ENCODE measurements around the gene DHRSX. TPM values are rescaled to one million over a fixed set of nuclear protein-coding genes. Genes with fewer than 3 reads are reported as not detected.
"Not testable (repeated sequence)": the region's sequence is repeated elsewhere in the genome, so short reads cannot be mapped to it uniquely, and the experiment has no call there.

The DHRSX gene
- total RNA-seq, 1 donor from 2014 or later, result 9.9 TPM

DNA sequence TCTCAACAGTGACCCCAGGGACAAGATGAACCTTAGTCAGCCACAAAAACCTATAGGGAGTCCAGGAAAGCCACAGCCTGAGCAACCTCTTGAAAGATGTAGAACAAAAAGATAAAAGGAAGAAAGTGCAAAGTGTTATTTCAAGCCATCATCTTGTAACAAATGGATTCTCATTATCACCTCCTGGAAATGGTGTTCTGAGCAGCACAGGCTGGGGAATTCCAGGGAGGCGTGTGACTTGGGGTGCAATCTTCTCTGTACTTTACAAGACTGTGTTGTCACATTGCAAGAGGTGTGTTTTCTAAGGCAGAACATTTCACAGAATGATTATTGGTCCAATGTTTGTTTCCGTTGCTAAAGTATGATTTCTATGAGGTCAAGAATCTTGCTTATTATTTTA lies 214.0 kb downstream of the DHRSX start:
- Histone ChIP-seq H3K27ac (ENCODE audit: low read depth, low read length) (no peak overlapping the region), H3K4me3 (ENCODE audit: low read length in 3 of 3) (no peak overlapping the region), H3K36me3 (ENCODE audit: control insufficient read depth in 3 of 3, insufficient read depth in 3 of 3, low read length in 3 of 3) (peaks cover 7 to 18% (median 12%) of the 10 kb centered on the region in 3 donors), H3K27me3 (ENCODE audit: control insufficient read depth in 3 of 3, insufficient read depth in 3 of 3, low read length in 3 of 3) (no peaks in the 10 kb centered on the region), H3K4me1 (ENCODE audit: control insufficient read depth in 3 of 3, insufficient read depth in 3 of 3, low read length in 3 of 3) (no peaks in the 10 kb centered on the region), H3K9me3 (ENCODE audit: control insufficient read depth in 3 of 3, low read length in 3 of 3) (no peaks in the 10 kb centered on the region), H3K9ac (ENCODE audit: low read depth in 1 of 3, low read length in 3 of 3) (no peak overlapping the region)

DNA sequence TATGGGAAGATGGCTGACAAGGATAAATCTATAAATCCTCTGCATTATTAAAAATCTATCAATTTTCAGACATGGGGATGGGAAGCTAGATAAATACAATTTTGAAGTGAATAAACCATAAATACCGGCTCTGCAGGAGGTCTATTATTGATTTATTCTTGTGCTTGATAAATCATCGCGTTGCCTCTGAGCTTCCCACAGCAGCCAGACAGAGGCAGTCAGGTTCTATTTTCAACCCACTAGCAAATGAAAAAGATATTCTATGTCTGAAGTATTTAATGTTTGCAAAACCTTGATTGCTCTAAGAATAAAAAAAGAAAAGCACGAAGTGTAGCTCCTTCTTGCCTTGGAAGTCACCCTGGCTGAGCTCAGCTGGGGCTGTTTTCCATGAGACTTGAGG lies 216.2 kb downstream of the DHRSX start:
- H3K27me3 ChIP-seq (ENCODE audit: control insufficient read depth in 3 of 3, insufficient read depth in 3 of 3, low read length in 3 of 3), result no peaks in the 10 kb centered on the region
- H3K4me1 ChIP-seq (ENCODE audit: control insufficient read depth in 3 of 3, insufficient read depth in 3 of 3, low read length in 3 of 3), result no peaks in the 10 kb centered on the region
- H3K9ac ChIP-seq (ENCODE audit: low read depth in 1 of 3, low read length in 3 of 3), result no peak overlapping the region
- no peak overlapping the region for H3K4me3 ChIP-seq (ENCODE audit: low read length in 3 of 3)
- peaks cover 2 to 11% (median 3%) of the 10 kb centered on the region in 3 donors for H3K36me3 ChIP-seq (ENCODE audit: control insufficient read depth in 3 of 3, insufficient read depth in 3 of 3, low read length in 3 of 3)
- H3K27ac ChIP-seq (ENCODE audit: low read depth, low read length), result no peak overlapping the region
- no peaks in the 10 kb centered on the region for H3K9me3 ChIP-seq (ENCODE audit: control insufficient read depth in 3 of 3, low read length in 3 of 3)

DNA sequence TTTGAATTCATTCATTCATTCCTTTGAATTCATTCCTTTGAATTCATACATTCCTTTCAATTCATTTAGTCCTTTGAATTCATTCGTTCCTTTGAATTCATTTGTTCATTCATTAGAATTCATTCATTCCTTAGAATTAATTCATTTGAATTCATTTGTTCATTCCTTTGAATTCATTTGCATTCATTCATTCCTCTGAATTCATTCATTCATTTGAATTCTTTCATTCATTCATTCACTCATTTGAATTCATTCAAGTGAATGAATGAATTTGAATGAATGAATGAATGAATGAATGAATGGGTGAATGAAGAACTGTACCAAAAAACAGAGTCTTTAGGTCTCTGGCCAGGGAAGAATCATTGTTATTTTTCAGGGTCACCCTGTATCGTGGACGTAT lies 216.6 kb downstream of the DHRSX start:
- H3K9me3 ChIP-seq (ENCODE audit: control insufficient read depth in 3 of 3, low read length in 3 of 3), result no peaks in the 10 kb centered on the region
- peaks cover 2 to 8% (median 3%) of the 10 kb centered on the region in 3 donors for H3K36me3 ChIP-seq (ENCODE audit: control insufficient read depth in 3 of 3, insufficient read depth in 3 of 3, low read length in 3 of 3)
- H3K4me3 ChIP-seq (ENCODE audit: low read length in 3 of 3), result no peak overlapping the region
- H3K27ac ChIP-seq (ENCODE audit: low read depth, low read length), result no peak overlapping the region
- H3K9ac ChIP-seq (ENCODE audit: low read depth in 1 of 3, low read length in 3 of 3), result no peak overlapping the region
- no peaks in the 10 kb centered on the region for H3K4me1 ChIP-seq (ENCODE audit: control insufficient read depth in 3 of 3, insufficient read depth in 3 of 3, low read length in 3 of 3)
- H3K27me3 ChIP-seq (ENCODE audit: control insufficient read depth in 3 of 3, insufficient read depth in 3 of 3, low read length in 3 of 3), result no peaks in the 10 kb centered on the region

DNA sequence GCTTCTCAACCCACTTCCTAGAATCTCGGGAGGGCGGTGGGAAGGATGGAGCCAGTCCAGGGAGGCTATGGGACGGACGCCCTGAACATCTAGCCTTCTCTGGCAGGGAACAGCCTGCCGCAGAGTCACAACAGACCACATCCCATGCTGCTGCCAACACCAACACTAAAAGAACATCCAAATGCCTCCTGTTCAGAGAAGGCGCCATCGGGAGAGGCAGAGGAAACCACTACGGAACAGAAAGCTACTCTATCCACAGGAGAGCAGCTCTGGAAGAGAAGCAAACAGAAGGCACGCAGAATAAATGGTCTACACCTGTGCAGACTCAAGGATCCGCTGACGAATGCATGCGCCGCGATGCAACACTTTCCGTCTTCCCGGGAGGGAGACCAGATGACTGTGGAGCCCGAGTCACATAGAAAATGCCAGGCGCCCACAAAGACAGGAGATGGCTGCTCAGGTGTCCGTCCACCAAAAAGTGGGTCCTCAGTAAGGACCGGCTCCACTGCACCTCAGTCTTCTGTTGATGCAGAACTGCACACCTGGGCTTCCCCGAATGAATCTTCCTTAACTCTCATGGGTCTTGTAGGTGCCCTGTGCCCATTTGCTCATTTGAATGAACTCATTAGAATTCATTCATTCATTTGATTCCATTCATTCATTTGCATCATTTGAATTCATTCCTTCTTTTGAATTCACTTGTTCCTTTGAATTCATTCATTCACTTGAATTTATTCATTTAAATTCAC lies 217.5 kb downstream of the DHRSX start:
- no peaks in the 10 kb centered on the region for H3K27me3 ChIP-seq (ENCODE audit: control insufficient read depth in 3 of 3, insufficient read depth in 3 of 3, low read length in 3 of 3)
- H3K27ac ChIP-seq (ENCODE audit: low read depth, low read length), result no peak overlapping the region
- H3K9ac ChIP-seq (ENCODE audit: low read depth in 1 of 3, low read length in 3 of 3), result no peak overlapping the region
- H3K4me3 ChIP-seq (ENCODE audit: low read length in 3 of 3), result no peak overlapping the region
- peaks cover 2 to 6% (median 3%) of the 10 kb centered on the region in 3 donors for H3K36me3 ChIP-seq (ENCODE audit: control insufficient read depth in 3 of 3, insufficient read depth in 3 of 3, low read length in 3 of 3)
- no peaks in the 10 kb centered on the region for H3K4me1 ChIP-seq (ENCODE audit: control insufficient read depth in 3 of 3, insufficient read depth in 3 of 3, low read length in 3 of 3)
- H3K9me3 ChIP-seq (ENCODE audit: control insufficient read depth in 3 of 3, low read length in 3 of 3), result no peaks in the 10 kb centered on the region

DNA sequence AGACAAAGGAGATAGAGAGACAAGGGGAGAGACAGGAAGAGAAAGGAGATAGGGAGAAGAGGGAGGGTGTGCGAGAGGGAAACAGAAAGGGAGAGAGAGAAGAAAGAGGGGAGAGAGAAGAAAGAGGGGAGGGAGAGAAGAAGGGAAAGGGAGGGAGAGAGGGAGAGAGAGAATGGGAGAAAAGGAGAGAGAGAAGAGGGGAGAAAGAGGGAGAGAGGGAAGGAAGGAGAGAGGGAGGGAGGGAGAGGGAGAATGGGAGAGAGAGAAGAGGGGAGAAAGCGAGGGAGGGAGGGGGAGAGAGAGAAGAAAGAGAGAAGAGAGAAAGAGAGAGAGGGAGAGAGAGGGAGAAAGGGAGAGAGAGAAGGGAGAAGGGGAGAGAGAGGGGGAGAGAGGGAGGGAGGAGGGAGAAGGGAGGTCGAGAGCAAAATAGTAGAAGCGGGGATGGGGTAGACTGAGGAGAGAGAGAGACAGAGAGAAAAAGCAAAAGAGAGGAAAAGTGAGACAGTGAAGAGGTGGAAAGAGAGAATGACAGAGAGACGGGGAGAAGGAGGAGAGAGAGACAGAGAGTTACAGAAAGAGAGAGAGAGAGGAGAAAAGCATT lies 218.2 kb downstream of the DHRSX start:
- Histone ChIP-seq H3K9ac (ENCODE audit: low read depth in 1 of 3, low read length in 3 of 3) (no peak overlapping the region), H3K27ac (ENCODE audit: low read depth, low read length) (no peak overlapping the region), H3K9me3 (ENCODE audit: control insufficient read depth in 3 of 3, low read length in 3 of 3) (no peaks in the 10 kb centered on the region)

DNA sequence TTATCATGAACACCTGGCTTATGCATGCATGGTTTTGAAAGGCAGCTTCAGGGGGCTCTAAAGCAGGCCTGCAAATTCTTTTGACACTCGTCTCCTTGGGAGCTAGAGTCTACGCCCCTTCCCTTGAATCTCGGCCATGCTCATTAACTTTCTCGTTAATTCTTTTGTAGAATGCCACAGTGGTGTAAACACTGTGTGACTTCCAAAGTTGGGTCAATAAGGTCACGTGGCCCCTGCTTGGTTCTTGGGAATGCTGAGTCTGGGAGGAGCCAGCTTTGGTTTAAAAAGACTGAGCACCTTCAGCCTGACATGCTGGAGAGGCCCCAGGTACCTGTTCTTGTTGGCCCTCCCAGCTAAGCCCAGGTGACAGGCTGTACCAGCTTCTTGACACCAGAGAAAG lies 228.4 kb downstream of the DHRSX start:
- H3K27ac ChIP-seq (ENCODE audit: low read depth, low read length), result no peak overlapping the region
- H3K4me3 ChIP-seq (ENCODE audit: low read length in 3 of 3), result no peak overlapping the region
- H3K36me3 ChIP-seq (ENCODE audit: control insufficient read depth in 3 of 3, insufficient read depth in 3 of 3, low read length in 3 of 3), result no peaks in the 10 kb centered on the region
- no peaks in the 10 kb centered on the region for H3K4me1 ChIP-seq (ENCODE audit: control insufficient read depth in 3 of 3, insufficient read depth in 3 of 3, low read length in 3 of 3)
- H3K9ac ChIP-seq (ENCODE audit: low read depth in 1 of 3, low read length in 3 of 3), result no peak overlapping the region
- H3K27me3 ChIP-seq (ENCODE audit: control insufficient read depth in 3 of 3, insufficient read depth in 3 of 3, low read length in 3 of 3), result no peaks in the 10 kb centered on the region
- H3K9me3 ChIP-seq (ENCODE audit: control insufficient read depth in 3 of 3, low read length in 3 of 3), result no peaks in the 10 kb centered on the region

More for the DNA sequence above, 218.2 kb downstream of the DHRSX start:
- H3K4me1 ChIP-seq (ENCODE audit: control insufficient read depth in 3 of 3, insufficient read depth in 3 of 3, low read length in 3 of 3), result no peaks in the 10 kb centered on the region
- peaks cover 2 to 6% (median 3%) of the 10 kb centered on the region in 3 donors for H3K36me3 ChIP-seq (ENCODE audit: control insufficient read depth in 3 of 3, insufficient read depth in 3 of 3, low read length in 3 of 3)
- H3K4me3 ChIP-seq (ENCODE audit: low read length in 3 of 3), result no peak overlapping the region
- H3K27me3 ChIP-seq (ENCODE audit: control insufficient read depth in 3 of 3, insufficient read depth in 3 of 3, low read length in 3 of 3), result no peaks in the 10 kb centered on the region

DNA sequence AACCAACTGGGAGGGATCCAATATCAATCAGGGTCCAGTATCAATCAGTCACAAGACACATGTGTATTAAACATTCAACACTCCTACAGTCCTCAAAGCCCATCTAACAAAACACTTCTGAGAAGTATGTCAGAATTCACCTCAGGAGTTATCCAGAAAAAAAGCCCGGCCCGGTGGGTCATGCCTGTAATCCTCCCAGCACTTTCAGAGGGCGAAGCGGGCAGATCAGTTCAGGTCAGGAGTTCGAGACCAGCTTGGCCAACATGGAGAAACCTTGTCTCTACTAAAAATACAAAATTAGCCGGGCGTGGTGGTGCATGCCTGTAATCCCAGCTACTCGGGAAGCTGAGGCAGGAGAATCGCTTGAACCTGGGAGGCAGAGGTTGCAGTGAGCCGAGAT lies 229.2 kb downstream of the DHRSX start:
- H3K9me3 ChIP-seq (ENCODE audit: control insufficient read depth in 3 of 3, low read length in 3 of 3); H3K4me1 ChIP-seq (ENCODE audit: control insufficient read depth in 3 of 3, insufficient read depth in 3 of 3, low read length in 3 of 3); H3K9ac ChIP-seq (ENCODE audit: low read depth in 1 of 3, low read length in 3 of 3); H3K27ac ChIP-seq (ENCODE audit: low read depth, low read length); H3K36me3 ChIP-seq (ENCODE audit: control insufficient read depth in 3 of 3, insufficient read depth in 3 of 3, low read length in 3 of 3); H3K4me3 ChIP-seq (ENCODE audit: low read length in 3 of 3); H3K27me3 ChIP-seq (ENCODE audit: control insufficient read depth in 3 of 3, insufficient read depth in 3 of 3, low read length in 3 of 3): not testable (repeated sequence)

DNA sequence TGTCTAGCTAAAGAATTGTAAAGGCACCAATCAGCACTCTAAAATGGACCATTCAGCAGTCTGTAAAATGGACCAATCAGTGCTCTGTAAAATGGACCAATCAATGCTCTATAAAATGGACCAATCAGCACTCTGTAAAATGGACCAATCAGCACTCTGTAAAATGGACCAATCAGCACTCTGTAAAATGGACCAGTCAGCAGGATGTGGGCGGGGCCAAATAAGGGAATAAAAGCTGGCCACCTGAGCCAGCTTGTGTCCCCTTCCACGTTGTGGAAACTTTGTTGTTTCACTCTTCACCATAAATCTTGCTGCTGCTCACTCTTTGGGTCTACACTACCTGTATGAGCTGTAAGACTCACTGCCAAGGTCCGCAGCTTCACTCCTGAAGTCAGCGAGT lies 230.0 kb downstream of the DHRSX start:
- not testable (repeated sequence) for H3K27ac ChIP-seq (ENCODE audit: low read depth, low read length); H3K4me1 ChIP-seq (ENCODE audit: control insufficient read depth in 3 of 3, insufficient read depth in 3 of 3, low read length in 3 of 3); H3K9ac ChIP-seq (ENCODE audit: low read depth in 1 of 3, low read length in 3 of 3); H3K27me3 ChIP-seq (ENCODE audit: control insufficient read depth in 3 of 3, insufficient read depth in 3 of 3, low read length in 3 of 3); H3K9me3 ChIP-seq (ENCODE audit: control insufficient read depth in 3 of 3, low read length in 3 of 3); H3K36me3 ChIP-seq (ENCODE audit: control insufficient read depth in 3 of 3, insufficient read depth in 3 of 3, low read length in 3 of 3); H3K4me3 ChIP-seq (ENCODE audit: low read length in 3 of 3)

DNA sequence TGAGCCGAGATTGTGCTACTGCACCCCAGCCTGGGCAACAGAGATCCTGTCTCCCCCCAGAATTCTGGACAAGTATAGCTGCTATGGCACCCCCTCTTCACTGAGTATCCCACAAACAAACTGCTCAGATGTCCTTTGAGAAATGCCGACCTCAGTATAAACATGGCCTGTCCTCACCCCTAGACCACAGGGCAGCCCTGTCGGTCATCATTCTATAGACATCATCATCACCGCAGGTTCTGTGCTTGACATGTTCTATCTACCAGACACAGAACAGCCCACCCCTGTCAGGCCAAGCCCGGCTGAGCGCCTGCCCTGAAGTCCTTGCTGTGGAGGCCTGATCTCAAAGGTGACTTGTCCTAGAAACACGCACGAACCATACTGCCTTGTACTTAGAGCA lies 232.9 kb downstream of the DHRSX start:
- H3K27me3 ChIP-seq (ENCODE audit: control insufficient read depth in 3 of 3, insufficient read depth in 3 of 3, low read length in 3 of 3), result no peaks in the 10 kb centered on the region

DNA sequence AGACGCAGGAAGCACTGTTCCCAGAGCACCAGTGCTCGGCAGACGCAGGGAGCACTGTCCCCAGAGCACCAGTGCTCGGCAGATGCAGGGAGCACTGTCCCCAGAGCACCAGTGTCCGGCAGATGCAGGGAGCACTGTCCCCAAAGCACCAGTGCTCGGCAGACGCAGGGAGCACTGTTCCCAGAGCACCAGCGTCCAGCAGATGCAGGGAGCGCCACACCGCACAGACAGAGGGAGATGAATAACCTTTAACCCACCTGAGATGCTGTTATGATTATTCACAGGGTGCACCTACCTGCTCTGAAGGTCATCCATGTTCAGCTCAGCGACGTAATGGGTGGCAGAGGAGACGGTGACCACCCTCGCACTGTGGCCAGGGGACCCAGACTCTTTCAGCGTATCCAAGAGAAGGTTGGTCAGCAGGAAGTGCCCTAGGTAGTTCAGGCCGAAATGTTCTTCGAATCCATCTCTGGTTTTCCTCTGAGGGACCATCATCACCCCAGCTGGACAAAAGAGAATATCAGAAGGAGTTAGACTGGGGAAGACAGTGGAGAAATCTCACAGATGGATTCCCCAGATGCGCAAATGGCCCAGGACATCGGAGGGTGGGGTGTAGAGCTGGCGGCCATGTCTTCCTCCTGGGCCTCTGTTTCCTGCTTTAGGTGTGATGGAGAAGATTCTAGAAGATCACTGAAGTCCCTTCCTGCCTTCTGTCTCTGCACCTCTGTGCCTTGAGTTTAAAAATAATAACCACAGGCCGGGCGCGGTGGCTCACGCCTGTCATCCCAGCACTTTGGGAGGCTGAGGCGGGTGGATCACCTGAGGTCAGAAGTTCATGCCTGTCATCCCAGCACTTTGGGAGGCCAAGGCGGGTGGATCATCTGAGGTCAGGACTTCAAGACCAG lies 234.1 kb downstream of the DHRSX start:
- Histone ChIP-seq H3K36me3 (ENCODE audit: control insufficient read depth in 3 of 3, insufficient read depth in 3 of 3, low read length in 3 of 3) (peaks cover 8 to 12% (median 12%) of the 10 kb centered on the region in 3 donors), H3K9ac (ENCODE audit: low read depth in 1 of 3, low read length in 3 of 3) (no peak overlapping the region), H3K27me3 (ENCODE audit: control insufficient read depth in 3 of 3, insufficient read depth in 3 of 3, low read length in 3 of 3) (no peaks in the 10 kb centered on the region), H3K4me3 (ENCODE audit: low read length in 3 of 3) (no peak overlapping the region), H3K9me3 (ENCODE audit: control insufficient read depth in 3 of 3, low read length in 3 of 3) (no peaks in the 10 kb centered on the region), H3K27ac (ENCODE audit: low read depth, low read length) (no peak overlapping the region), H3K4me1 (ENCODE audit: control insufficient read depth in 3 of 3, insufficient read depth in 3 of 3, low read length in 3 of 3) (no peaks in the 10 kb centered on the region)

More for the DNA sequence above, 232.9 kb downstream of the DHRSX start:
- Histone ChIP-seq H3K4me1 (ENCODE audit: control insufficient read depth in 3 of 3, insufficient read depth in 3 of 3, low read length in 3 of 3) (no peaks in the 10 kb centered on the region), H3K9ac (ENCODE audit: low read depth in 1 of 3, low read length in 3 of 3) (no peak overlapping the region), H3K4me3 (ENCODE audit: low read length in 3 of 3) (no peak overlapping the region), H3K9me3 (ENCODE audit: control insufficient read depth in 3 of 3, low read length in 3 of 3) (no peaks in the 10 kb centered on the region), H3K36me3 (ENCODE audit: control insufficient read depth in 3 of 3, insufficient read depth in 3 of 3, low read length in 3 of 3) (peaks cover 6 to 12% (median 8%) of the 10 kb centered on the region in 3 donors), H3K27ac (ENCODE audit: low read depth, low read length) (no peak overlapping the region)

All from skeletal muscle tissue (tissue), 4 donors.